ENCODE results near the gene TAS2R41. TPM values are rescaled to one million over a fixed set of nuclear protein-coding genes. Genes with fewer than 3 reads are reported as not detected.
"Not testable (repeated sequence)": the region's sequence is repeated elsewhere in the genome, so short reads cannot be mapped to it uniquely, and the experiment has no call there.

TAS2R41 gene
- total RNA-seq, 1 donor from 2014 or later: not detected

DNA sequence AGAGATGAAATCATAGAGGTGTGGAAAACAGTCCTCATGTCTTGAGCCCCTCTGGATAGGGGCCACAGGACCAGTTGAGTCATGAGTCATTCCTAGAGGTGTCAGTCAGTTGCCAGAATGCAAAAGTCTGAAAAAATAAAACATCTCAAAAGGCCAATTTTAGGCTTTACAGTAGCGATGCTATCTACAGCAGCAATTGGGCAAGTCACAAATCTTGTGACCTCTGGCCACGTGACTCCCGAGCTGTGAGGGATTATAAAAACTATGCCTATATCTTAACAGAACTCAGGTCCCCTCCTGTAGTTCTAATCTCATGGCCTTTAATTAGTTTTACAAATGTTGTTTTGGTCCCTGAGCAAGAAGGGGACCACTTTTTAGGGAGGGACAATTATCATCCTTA is 15.6 kb upstream of the TAS2R41 start:
- Histone ChIP-seq H3K4me3 (ENCODE audit: low read depth, low read length) (no peak overlapping the region), H3K27me3 (ENCODE audit: control insufficient read depth, insufficient read depth, low read length) (no peaks in the 10 kb centered on the region), H3K36me3 (ENCODE audit: control insufficient read depth, insufficient read depth, low read length) (no peaks in the 10 kb centered on the region)
- DNase-seq (ENCODE audit: low read depth) (no peak), FAIRE-seq (no peak)
- no peak for TF ChIP-seq CTCF (IDR thresholded peaks at IDR 0.05; ENCODE audit: insufficient read depth, low read length, severe bottlenecking)

DNA sequence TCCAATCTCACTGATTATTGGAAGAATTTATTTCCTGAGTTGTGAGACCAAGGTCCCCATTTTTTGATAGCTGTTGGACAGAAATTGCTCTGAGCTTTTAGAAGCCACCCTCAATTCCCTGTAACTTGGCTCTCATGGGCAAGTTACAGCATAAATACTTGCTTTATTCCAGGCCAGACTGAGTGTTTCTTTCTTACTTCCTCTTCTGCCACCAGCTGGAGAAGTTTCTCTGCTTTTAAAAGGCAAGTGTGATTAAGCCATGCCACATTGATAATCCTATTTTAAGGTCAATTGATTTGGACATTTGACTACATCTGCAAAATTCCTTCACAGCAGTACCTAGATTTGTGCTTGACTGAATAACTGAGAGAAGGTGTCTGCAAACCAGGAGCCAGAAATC is 14.1 kb upstream of the TAS2R41 start:
- Histone ChIP-seq H3K36me3 (ENCODE audit: control insufficient read depth, insufficient read depth, low read length) (no peaks in the 10 kb centered on the region), H3K27me3 (ENCODE audit: control insufficient read depth, insufficient read depth, low read length) (no peaks in the 10 kb centered on the region), H3K4me3 (ENCODE audit: low read depth, low read length) (no peak overlapping the region)
- FAIRE-seq (no peak), DNase-seq (ENCODE audit: low read depth) (no peak)
- TF ChIP-seq CTCF (IDR thresholded peaks at IDR 0.05; ENCODE audit: insufficient read depth, low read length, severe bottlenecking): no peak

- no peak for TF ChIP-seq CTCF (IDR thresholded peaks at IDR 0.05; ENCODE audit: insufficient read depth, low read length, severe bottlenecking)
- Histone ChIP-seq H3K27me3 (ENCODE audit: control insufficient read depth, insufficient read depth, low read length) (no peaks in the 10 kb centered on the region), H3K36me3 (ENCODE audit: control insufficient read depth, insufficient read depth, low read length) (no peaks in the 10 kb centered on the region), H3K4me3 (ENCODE audit: low read depth, low read length) (no peak overlapping the region)
- FAIRE-seq: no peak
- DNase-seq (ENCODE audit: low read depth): no peak
Measured at GRCh38 chr7:143463957-143464356, 13.7 kb upstream of the TAS2R41 start.

DNA sequence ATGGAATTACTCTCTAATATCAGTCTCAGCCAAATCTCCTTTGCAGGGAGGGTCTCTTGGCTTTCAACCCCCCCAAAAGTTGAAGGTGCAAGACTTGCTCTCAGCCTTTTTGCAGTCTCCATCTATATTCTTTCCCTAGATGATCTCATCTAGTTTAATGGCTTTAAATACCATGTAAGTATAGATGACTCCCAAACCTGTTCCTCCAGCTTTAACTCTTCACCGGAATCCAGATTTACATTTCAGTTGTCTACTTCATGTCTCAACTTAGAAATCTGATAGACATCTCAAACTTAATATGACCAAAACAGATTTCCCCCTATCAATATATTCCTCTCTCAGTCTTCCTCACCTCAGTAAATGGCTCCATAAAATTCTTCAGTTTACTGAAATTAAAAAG is 9.9 kb upstream of the TAS2R41 start:
- no peaks in the 10 kb centered on the region for H3K27me3 ChIP-seq (ENCODE audit: control insufficient read depth, insufficient read depth, low read length)
- no peak for TF ChIP-seq CTCF (IDR thresholded peaks at IDR 0.05; ENCODE audit: insufficient read depth, low read length, severe bottlenecking)
- H3K4me3 ChIP-seq (ENCODE audit: low read depth, low read length): no peak overlapping the region
- FAIRE-seq (no peak), DNase-seq (ENCODE audit: low read depth) (peak; percentile 71)
- H3K36me3 ChIP-seq (ENCODE audit: control insufficient read depth, insufficient read depth, low read length): no peaks in the 10 kb centered on the region

GRCh38 chr7:143472071-143472689 is 5.5 kb upstream of the TAS2R41 start:
- peak; percentile 95 for DNase-seq (ENCODE audit: low read depth)
- FAIRE-seq; H3K4me3 ChIP-seq (ENCODE audit: low read depth, low read length): not testable (repeated sequence)

GRCh38 chr7:143479055-143479766 is 1.5 kb downstream of the TAS2R41 start:
- Histone ChIP-seq H3K36me3 (ENCODE audit: control insufficient read depth, insufficient read depth, low read length) (no peaks in the 10 kb centered on the region), H3K4me3 (ENCODE audit: low read depth, low read length) (no peak overlapping the region), H3K27me3 (ENCODE audit: control insufficient read depth, insufficient read depth, low read length) (no peaks in the 10 kb centered on the region)
- no peak for TF ChIP-seq CTCF (IDR thresholded peaks at IDR 0.05; ENCODE audit: insufficient read depth, low read length, severe bottlenecking)
- FAIRE-seq: no peak
- no peak for DNase-seq (ENCODE audit: low read depth)

More at GRCh38 chr7:143472071-143472689, 5.5 kb upstream of the TAS2R41 start:
- not testable (repeated sequence) for H3K36me3 ChIP-seq (ENCODE audit: control insufficient read depth, insufficient read depth, low read length); H3K27me3 ChIP-seq (ENCODE audit: control insufficient read depth, insufficient read depth, low read length)
